Measurements from ENCODE around the gene SEC14L3.
"Not testable (repeated sequence)": the region's sequence is repeated elsewhere in the genome, so short reads cannot be mapped to it uniquely, and the experiment has no call there.

Gene SEC14L3

DNA sequence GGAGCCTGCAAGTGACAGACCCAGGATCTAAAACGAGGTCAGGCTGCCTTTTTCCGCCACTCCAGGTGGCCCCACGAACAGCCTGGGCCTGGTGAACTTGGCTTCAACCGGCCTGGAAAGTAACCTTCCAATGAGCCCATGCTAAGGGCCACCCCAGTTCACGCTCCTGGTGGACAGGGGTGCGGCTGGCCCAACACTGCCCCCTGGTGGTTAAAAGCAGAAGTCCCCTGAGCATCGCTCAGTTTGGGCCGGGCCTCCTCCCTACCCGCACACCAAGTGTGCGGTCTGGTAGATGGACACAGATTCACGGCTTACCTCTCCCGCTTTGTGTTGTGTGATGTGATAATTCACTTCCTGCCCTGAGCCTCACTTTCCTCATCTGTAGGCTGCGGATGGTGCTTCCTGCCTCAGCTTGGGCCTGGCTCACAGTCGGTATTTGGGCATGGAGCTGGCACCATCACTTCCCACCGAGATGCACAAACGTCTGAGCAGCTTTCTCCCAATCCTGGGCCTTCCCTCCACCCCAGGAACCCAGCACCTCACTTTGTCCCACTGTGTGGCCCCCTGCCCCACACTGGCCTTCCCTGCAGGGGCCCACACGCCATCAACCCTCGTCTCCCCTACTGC, 13.7 kb upstream of the SEC14L3 start:
- DNase-seq = no peak

- DNase-seq = no peak
Observed at GRCh38 chr22:30483169-30483568, 11.4 kb upstream of the SEC14L3 start.

DNA sequence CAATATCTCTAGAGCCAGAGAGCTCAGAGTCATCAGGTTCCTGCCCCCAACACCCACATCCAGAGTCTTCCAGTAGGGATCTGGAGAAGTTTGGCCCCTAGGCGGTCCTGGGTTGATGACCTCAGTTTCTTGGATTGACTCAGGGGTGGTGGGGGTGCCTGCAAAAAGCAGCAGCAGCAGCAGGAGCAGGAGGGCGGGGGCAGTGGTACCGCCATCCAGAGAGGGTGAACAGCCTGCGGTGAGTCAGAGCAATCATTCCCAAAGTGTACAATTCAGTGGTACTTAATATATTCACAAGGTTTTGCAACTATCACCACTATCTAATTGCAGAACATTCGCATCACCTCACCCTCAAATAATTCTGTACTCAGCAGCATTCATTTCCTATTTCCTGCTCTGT, 9.9 kb upstream of the SEC14L3 start:
- no peak for DNase-seq

- no peak for DNase-seq
Observed at GRCh38 chr22:30479981-30480380, 8.2 kb upstream of the SEC14L3 start.

- peak; percentile 49 for DNase-seq
Observed at GRCh38 chr22:30474683-30475424, 3.0 kb upstream of the SEC14L3 start.

- DNase-seq = no peak
Observed at GRCh38 chr22:30474121-30474520, 2.3 kb upstream of the SEC14L3 start.

GRCh38 chr22:30472994-30473720, 1.3 kb upstream of the SEC14L3 start:
- no peak for DNase-seq

- no peak for DNase-seq
Observed at GRCh38 chr22:30470655-30471054, 1.2 kb downstream of the SEC14L3 start.

- no peak for DNase-seq
Observed at GRCh38 chr22:30469165-30469564, 2.7 kb downstream of the SEC14L3 start.

DNA sequence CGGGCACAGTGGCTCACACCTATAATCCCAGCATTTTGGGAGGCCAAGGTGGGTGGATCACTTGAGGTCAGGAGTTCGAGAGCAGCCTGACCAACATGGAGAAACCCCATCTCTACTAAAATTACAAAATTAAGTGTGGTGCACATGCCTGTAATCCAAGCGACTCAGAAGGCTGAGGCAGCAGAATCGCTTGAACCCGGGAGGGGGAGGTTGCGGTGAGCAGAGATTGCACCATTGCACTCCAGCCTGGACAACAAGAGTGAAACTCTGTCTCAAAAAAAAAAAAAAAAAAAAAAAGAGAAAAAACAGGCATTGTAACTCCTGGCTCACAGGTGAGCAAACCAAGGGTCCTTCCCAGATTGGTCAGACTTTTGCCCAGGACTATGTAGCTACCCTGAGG, 11.3 kb downstream of the SEC14L3 start:
- DNase-seq = not testable (repeated sequence)

- DNase-seq = peak; percentile 29
Observed at GRCh38 chr22:30460147-30460546, 11.7 kb downstream of the SEC14L3 start.

DNA sequence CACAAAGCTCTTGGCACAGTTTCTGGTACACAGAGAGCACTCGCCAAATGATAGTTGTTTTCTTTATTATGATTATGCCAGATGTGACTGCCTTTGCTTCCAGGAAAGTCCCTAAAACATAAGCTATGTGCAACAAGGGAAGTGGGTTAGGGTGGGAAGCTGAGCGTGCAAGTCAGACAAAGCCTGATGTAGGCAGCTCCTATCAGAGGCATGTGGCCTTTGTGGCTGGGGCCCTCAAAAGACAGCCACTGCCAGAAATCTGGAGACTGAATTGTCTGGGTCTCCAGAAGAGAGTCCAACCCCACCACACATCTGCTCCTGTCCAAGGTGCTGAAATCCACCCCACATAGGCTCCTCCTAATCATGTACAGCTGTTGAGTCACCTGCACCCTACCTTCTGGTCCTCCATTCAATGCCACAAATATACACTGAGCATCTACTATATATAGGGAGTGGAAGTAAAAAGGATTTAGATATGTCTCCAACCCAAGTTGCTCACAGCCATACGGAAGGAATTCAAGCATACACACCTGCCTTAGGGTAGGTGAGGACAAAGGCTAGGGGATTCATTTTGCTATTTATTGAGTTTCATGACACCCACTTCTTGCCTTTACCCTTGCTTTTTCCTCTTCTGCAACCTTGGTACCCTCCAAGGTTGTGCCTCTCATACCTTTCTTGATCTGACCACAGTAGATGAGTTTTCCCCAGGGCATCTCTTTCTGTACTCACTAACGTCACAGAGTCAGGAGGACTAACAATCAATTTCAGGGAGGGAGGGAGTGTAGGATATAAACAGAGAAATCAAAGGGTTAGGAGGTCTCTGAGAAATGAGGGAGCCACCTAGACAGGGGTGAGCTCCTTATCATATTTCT, 12.4 kb downstream of the SEC14L3 start:
- DNase-seq = no peak

GRCh38 chr22:30457981-30458380, 13.8 kb downstream of the SEC14L3 start:
- DNase-seq = no peak

GRCh38 chr22:30455075-30455840, 16.6 kb downstream of the SEC14L3 start:
- no peak for DNase-seq

GRCh38 chr22:30453731-30454510, 17.9 kb downstream of the SEC14L3 start:
- no peak for DNase-seq

DNA sequence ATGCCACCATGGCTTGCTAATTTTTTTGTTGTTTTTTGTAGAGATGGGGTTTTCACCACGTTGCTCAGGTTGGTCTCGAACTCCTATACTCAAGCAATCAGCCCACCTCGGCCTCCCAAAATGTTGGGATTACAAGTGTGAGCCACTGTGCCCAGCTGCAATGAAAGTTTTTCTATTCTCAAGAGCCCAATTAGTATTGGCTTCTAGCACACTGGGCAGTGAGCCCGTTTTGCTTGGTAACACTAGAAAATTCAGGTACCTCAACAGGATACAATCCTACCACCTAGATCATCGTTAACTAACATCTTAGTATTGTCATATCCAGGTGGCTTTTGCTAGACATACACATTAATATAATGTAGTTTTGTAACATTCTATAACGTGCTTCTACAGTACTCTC, 19.0 kb downstream of the SEC14L3 start:
- no peak for DNase-seq

DNA sequence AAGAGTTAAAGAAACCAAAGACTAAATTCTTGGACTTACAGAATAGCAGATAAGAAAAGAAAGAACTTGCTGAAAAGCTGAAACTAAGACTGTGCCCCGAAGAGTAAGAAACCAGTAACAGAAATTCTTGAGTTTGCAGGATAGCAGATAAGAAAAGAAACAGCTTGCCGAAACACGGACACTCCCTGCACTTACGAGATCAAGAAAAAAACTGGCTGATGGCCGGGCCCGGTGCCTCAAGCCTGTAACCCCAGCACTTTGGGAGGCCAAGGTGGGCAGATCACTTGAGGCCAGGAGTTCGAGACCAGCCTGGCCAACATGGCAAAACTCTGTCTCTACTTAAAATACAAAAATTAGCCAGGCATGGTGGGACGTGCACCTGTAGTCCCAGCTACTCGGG, 20.3 kb downstream of the SEC14L3 start:
- DNase-seq = not testable (repeated sequence)

DNA sequence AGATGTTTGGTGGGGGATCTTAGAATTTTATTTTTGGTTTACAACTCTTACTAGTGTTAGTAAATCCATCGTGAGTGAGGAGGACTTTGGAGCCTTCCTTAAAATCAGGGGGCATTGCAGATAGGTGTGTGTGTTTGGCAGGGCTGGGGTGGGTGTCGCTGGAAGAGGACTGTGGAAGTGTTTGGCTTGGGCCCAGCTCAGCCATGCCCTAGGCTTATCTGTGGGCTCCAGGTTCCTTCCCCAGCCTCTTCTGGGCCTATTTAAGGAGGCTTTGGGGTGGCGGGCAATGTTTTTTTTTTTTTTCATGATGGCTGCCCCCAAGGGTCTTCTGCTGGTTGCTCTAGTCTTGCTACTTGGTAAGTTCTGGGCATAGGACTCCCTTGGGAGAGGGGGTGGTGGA, 24.2 kb downstream of the SEC14L3 start:
- no peak for DNase-seq

- no peak for DNase-seq
Observed at GRCh38 chr22:30445438-30446145, 26.2 kb downstream of the SEC14L3 start.

DNA sequence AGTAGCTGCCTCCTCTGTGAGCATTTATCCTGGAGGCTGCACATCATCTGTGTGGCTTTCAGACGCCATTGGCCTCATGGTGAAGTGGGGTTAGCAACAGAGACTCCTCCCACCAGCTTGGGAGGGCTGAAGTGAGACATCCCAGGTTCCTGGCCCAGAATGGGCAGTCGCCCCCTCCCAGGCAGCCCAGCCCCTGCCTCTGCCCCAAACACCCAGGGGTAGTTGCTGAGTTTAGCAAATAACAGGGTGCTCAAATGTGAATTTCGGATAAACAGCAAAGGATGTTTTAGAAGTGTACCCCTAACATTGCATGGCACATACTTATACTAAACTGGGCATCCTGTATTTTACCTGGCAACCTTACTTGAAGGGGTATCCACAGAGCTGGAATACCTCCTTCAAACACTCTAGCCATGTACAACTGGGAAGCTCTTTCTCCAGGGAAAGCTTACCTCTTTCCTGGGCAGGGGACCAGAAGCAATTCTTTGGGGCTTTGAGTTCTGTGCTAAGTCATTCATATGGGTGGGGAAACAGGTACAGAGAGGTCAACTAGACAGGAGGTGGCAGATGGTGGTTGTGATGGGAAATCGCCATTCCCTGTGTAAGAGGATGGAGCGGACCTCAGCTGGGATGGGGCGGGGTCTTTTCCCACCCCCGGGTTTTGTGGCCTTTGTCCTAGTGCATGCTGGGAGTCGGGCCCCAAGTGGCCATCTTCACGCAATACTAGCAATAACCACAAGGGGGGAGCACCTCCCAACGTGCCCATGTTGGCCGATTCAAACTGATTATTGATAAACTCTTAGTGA, 27.0 kb downstream of the SEC14L3 start:
- DNase-seq = peak; percentile 20
